Measurements from ENCODE around the gene NPRL2.

DNA sequence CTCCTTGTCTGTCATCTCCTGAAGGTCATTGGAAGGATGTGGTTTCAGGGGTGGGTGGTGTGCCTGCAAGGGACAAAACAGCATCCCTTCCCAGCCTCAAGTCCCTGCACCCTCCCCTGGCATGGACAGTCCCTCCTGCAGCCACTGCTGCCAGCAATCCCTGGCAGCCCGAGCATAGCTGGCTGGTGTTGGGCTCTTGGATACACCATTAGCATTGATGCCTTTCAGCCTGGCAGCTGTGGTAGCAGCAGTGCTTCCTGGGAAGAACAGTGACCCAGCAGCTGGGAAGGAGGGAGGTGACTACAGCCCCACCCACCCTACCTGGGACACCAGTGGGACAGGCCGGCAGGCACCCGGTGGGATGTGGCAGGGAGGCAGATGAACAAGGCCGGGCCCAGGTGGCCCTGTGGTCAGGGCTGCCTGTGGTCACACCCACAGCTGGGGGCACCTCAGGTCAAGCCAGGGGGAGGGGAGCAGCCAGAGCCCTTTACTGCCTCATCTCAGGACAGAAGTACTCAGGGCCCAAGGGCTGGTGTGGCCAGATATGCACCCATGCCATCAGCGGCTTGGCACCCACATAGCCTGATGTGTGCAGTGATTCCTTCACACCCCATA, 41.6 kb upstream of the NPRL2 start:
- TF ChIP-seq NFIC (IDR thresholded peaks at IDR 0.05) (no peak), MAX (IDR thresholded peaks at IDR 0.05) (no peak), YY1 (IDR thresholded peaks at IDR 0.05; ENCODE audit: low read depth) (no peak), REST (IDR thresholded peaks at IDR 0.05; ENCODE audit: low read depth) (no peak), RAD21 (IDR thresholded peaks at IDR 0.05; ENCODE audit: low read depth) (no peak), EGR1 (IDR thresholded peaks at IDR 0.05) (no peak), EP300 (IDR thresholded peaks at IDR 0.05; ENCODE audit: borderline replicate concordance) (no peak), TCF12 (IDR thresholded peaks at IDR 0.05; ENCODE audit: low read depth) (no peak)

All from Ishikawa (cell line).